ENCODE measurements around the gene STK38. TPM values are rescaled to one million over a fixed set of nuclear protein-coding genes. Genes with fewer than 3 reads are reported as not detected.

Gene STK38
- total and polyA plus RNA-seq, 2 of the 13 experiments (the other 11 are each of a cell fraction or from before 2014, with no cell fraction given) = 10.3 to 20.7 TPM

DNA sequence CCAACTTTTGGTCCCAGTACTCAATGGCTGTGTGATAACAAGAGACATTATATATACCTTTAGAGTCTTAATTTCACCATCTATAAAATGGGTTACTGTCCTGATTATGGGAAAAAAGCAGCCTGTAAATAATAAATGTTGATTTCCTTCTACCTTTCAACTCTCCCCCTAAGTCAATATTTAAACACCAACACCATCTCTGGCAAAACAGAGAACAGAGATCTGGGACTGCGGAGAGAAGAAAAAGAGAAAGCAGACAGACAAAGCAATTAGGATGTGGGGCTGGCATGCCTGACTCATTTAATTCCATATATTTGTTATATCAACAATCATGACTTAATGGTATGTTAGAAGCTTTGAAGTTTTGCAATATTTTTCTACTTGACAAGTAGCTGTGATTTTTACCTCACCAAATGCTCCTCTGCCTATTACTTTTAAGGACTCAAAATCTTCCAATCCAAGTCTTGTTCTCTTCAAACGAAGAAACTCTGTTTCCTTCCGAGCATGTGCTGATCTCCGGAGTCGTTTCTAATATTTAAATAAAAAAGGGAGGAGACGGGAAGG, 23.3 kb downstream of the STK38 start (continued):
- TF ChIP-seq, protein P1, sequence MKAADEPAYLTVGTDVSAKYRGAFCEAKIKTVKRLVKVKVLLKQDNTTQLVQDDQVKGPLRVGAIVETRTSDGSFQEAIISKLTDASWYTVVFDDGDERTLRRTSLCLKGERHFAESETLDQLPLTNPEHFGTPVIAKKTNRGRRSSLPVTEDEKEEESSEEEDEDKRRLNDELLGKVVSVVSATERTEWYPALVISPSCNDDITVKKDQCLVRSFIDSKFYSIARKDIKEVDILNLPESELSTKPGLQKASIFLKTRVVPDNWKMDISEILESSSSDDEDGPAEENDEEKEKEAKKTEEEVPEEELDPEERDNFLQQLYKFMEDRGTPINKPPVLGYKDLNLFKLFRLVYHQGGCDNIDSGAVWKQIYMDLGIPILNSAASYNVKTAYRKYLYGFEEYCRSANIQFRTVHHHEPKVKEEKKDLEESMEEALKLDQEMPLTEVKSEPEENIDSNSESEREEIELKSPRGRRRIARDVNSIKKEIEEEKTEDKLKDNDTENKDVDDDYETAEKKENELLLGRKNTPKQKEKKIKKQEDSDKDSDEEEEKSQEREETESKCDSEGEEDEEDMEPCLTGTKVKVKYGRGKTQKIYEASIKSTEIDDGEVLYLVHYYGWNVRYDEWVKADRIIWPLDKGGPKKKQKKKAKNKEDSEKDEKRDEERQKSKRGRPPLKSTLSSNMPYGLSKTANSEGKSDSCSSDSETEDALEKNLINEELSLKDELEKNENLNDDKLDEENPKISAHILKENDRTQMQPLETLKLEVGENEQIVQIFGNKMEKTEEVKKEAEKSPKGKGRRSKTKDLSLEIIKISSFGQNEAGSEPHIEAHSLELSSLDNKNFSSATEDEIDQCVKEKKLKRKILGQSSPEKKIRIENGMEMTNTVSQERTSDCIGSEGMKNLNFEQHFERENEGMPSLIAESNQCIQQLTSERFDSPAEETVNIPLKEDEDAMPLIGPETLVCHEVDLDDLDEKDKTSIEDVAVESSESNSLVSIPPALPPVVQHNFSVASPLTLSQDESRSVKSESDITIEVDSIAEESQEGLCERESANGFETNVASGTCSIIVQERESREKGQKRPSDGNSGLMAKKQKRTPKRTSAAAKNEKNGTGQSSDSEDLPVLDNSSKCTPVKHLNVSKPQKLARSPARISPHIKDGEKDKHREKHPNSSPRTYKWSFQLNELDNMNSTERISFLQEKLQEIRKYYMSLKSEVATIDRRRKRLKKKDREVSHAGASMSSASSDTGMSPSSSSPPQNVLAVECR (CRISPR knock-in tag; IDR thresholded peaks at IDR 0.05; ENCODE audit: borderline replicate concordance) = no peak
- TF ChIP-seq RXRB (CRISPR knock-in tag; IDR thresholded peaks at IDR 0.05; ENCODE audit: borderline replicate concordance) = 0 out of 2 replicates have a peak, but pooled peaks have one; percentile 9
- TF ChIP-seq FOXK1 (CRISPR knock-in tag; IDR thresholded peaks at IDR 0.05; ENCODE audit: borderline replicate concordance, low read depth) = no peak

DNA sequence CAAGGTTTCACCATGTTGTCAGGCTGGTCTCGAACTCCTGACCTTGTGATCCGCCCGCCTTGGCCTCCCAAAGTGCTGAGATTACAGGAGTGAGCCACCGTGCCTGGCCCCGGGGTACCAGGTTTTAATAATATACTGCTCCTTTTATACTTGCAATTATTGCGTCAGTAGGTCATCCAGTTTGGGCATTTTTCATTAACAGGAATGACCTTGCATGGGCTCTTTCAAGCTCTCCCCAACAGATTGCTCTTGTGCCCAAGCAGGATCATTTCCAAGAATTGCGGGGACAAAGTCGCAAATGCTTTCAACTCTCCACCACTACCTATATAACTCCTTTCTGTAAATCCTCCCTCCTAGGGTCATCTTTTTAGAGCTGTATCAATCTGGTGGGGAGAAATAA, 23.8 kb downstream of the STK38 start:
- H3K9ac ChIP-seq (ENCODE audit: insufficient read depth, low read depth, low read length) = no peak overlapping the region
- H3K4me2 ChIP-seq (ENCODE audit: low read depth, low read length) = no peak overlapping the region
- no peak overlapping the region for H3K4me3 ChIP-seq (replicated peaks in 1 of 3; ENCODE audit: insufficient read depth in 1 of 3, low read depth in 2 of 3, low read length in 3 of 3)
- ChIA-PET CTCF (ENCODE audit: low intra/inter-chr PET ratio, low total read pairs) (no interaction called here), POLR2A (no interaction called here)
- no peaks in the 10 kb centered on the region for H3K79me2 ChIP-seq (ENCODE audit: insufficient read depth, low read length)
- no peak overlapping the region for H2AFZ ChIP-seq (ENCODE audit: low read length)
- BruUV-seq (replicated peaks) = no TSS peak
- no peaks in the 10 kb centered on the region for H3K27me3 ChIP-seq (ENCODE audit: control insufficient read depth in 1 of 2, insufficient read depth in 2 of 2, low read length in 2 of 2)
- intact Hi-C loops (cut with micrococcal nuclease; ENCODE audit: unreplicated experiment) (no loop called here), in situ Hi-C loops (cut with HindIII; ENCODE audit: extremely low pct_ligation_motif_present, low pct_unique_long_range_greater_than_20kb) (no loop called here)
- H3K36me3 ChIP-seq (replicated peaks in 1 of 2; ENCODE audit: control insufficient read depth in 1 of 2, insufficient read depth in 2 of 2, low read length in 2 of 2) = peaks cover 15 to 45% of the 10 kb centered on the region in 2 experiments
- H3K27ac ChIP-seq (ENCODE audit: extremely low read length, insufficient read depth, low read length) = no peak overlapping the region
- no peak for ATAC-seq
- no peaks in the 10 kb centered on the region for H4K20me1 ChIP-seq (ENCODE audit: insufficient read depth, low read length)
- H3K9me3 ChIP-seq (ENCODE audit: low read length) = no peaks in the 10 kb centered on the region
- WGBS (ENCODE audit: low lambda C conversion rate) = 96% methylated on average over 8 of the region's 8 CpGs
- peaks cover 15% of the 10 kb centered on the region for H3K4me1 ChIP-seq (ENCODE audit: insufficient read depth, low read length)
- no peak for FAIRE-seq
- no peak for DNase-seq (ENCODE audit: low spot score)
- no peak for TF ChIP-seq HNRNPH1 (optimal IDR thresholded peaks at IDR 0.05; ENCODE audit: low read depth, low read length)
- TF ChIP-seq ZNF816 (CRISPR knock-in tag; IDR thresholded peaks at IDR 0.05; ENCODE audit: borderline replicate concordance) = no peak
- TF ChIP-seq, protein P2, sequence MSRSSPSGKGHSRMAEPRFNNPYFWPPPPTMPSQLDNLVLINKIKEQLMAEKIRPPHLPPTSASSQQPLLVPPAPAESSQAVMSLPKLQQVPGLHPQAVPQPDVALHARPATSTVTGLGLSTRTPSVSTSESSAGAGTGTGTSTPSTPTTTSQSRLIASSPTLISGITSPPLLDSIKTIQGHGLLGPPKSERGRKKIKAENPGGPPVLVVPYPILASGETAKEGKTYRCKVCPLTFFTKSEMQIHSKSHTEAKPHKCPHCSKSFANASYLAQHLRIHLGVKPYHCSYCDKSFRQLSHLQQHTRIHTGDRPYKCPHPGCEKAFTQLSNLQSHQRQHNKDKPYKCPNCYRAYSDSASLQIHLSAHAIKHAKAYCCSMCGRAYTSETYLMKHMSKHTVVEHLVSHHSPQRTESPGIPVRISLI (CRISPR knock-in tag; IDR thresholded peaks at IDR 0.05; ENCODE audit: borderline replicate concordance) = no peak
- no peak for TF ChIP-seq ERF (CRISPR knock-in tag; IDR thresholded peaks at IDR 0.05)
- TF ChIP-seq RXRA (CRISPR knock-in tag; IDR thresholded peaks at IDR 0.05) = no peak
- TF ChIP-seq ZNF382 (CRISPR knock-in tag; IDR thresholded peaks at IDR 0.05; ENCODE audit: borderline replicate concordance) = no peak
- no peak for TF ChIP-seq JARID2 (CRISPR knock-in tag; IDR thresholded peaks at IDR 0.05; ENCODE audit: insufficient replicate concordance)
- no peak for TF ChIP-seq ATAD3A (CRISPR knock-in tag; IDR thresholded peaks at IDR 0.05)
- TF ChIP-seq ZNF83 (CRISPR knock-in tag; IDR thresholded peaks at IDR 0.05; ENCODE audit: borderline replicate concordance) = no peak
- TF ChIP-seq SRY (CRISPR knock-in tag; IDR thresholded peaks at IDR 0.05) = no peak
- TF ChIP-seq, protein P3, sequence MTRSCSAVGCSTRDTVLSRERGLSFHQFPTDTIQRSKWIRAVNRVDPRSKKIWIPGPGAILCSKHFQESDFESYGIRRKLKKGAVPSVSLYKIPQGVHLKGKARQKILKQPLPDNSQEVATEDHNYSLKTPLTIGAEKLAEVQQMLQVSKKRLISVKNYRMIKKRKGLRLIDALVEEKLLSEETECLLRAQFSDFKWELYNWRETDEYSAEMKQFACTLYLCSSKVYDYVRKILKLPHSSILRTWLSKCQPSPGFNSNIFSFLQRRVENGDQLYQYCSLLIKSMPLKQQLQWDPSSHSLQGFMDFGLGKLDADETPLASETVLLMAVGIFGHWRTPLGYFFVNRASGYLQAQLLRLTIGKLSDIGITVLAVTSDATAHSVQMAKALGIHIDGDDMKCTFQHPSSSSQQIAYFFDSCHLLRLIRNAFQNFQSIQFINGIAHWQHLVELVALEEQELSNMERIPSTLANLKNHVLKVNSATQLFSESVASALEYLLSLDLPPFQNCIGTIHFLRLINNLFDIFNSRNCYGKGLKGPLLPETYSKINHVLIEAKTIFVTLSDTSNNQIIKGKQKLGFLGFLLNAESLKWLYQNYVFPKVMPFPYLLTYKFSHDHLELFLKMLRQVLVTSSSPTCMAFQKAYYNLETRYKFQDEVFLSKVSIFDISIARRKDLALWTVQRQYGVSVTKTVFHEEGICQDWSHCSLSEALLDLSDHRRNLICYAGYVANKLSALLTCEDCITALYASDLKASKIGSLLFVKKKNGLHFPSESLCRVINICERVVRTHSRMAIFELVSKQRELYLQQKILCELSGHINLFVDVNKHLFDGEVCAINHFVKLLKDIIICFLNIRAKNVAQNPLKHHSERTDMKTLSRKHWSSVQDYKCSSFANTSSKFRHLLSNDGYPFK (CRISPR knock-in tag; IDR thresholded peaks at IDR 0.05; ENCODE audit: borderline replicate concordance) = no peak
